SK-N-MC (cell line): Measurements from ENCODE around the gene SMIM11.
"Not testable (repeated sequence)": the region's sequence is repeated elsewhere in the genome, so short reads cannot be mapped to it uniquely, and the experiment has no call there.

ENCODE experiments used
- DNase-seq: peaks from one replicate; pipeline ENCODE4 v3.0.0-alpha.2; 2011; ENCODE audit warnings: low read depth, low spot score
- H3K27ac ChIP-seq: fragments of 200-600 bp; sonication (generic); 2 replicates; pipeline ENCODE4 v1.5.1; 2016; ENCODE audit warnings: mixed run types
- H3K36me3 ChIP-seq: fragments of 200-600 bp; sonication (generic); 2 replicates; pipeline ENCODE4 v1.6.1; 2017; ENCODE audit warnings: antibody characterized with exemption, low read length, mixed read lengths; ENCODE audit not compliant: insufficient read depth
- H3K4me3 ChIP-seq: fragments of 200-600 bp; sonication (generic); 2 replicates; pipeline ENCODE4 v1.5.1; 2016
- H3K9ac ChIP-seq: fragments of 200-600 bp; sonication (generic); 2 replicates; pipeline ENCODE4 v1.8.0; 2017; ENCODE audit warnings: mixed run types, mixed read lengths; ENCODE audit not compliant: insufficient read length
- H3K9me3 ChIP-seq: fragments of 200-600 bp; sonication (generic); 2 replicates; pipeline ENCODE4 v1.6.1; 2017; ENCODE audit warnings: low read depth, mild to moderate bottlenecking, antibody characterized with exemption, low read length, moderate library complexity, mixed read lengths
- EZH2 ChIP-seq: fragments of 200-600 bp; sonication (generic); IDR thresholded peaks from one replicate; pipeline ENCODE4 v1.6.1; 2017; ENCODE audit warnings: antibody characterized with exemption
- FOXP2 ChIP-seq: optimal IDR thresholded peaks from 2 replicates; pipeline ENCODE3; 2011; ENCODE audit warnings: mild to moderate bottlenecking, moderate library complexity; ENCODE audit not compliant: insufficient read depth; ENCODE audit errors: extremely low read length, control extremely low read depth
- POLR2AphosphoS5 ChIP-seq: IDR thresholded peaks from 2 replicates; pipeline ENCODE4 v1.6.1; 2012; ENCODE audit warnings: mild to moderate bottlenecking, low read depth, low read length, borderline replicate concordance

SMIM11 gene

DNA sequence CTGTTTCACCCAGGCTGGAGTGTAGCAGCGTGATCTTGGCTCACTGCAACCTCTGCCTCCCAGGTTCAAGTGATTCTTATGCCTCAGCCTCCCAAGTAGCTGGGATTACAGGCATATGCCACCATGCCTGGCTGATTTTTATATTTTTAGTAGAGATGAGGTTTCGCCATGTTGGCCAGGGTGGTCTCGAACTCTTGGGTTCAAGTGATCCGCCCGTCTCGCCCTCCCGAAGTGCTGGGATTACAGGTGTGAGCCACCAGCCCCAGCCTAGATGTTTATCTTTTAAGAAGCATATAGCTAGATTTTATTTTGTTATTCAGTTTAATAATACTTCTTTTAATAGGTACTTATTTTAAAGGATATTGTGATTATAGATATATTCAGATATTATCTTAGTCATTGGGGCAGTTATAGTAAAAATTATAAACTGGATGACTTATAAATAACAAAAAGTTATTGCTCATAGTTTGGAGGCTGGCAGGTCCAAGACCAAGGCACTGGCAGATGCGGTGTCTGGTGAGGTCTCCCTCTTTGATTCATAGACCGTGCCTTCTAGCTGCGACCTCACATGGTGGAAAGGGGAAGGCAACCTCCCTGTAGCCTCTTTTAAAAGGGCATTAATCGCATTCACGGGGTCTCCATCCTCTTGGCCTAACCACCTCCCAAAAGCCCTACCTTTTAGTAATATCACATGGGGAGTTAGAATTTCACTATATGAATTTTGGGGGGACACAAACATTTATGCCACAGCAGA, 14.6 kb upstream of the SMIM11 start:
- TF ChIP-seq FOXP2 (no peak), POLR2AphosphoS5 (no peak), EZH2 (no peak)
- no peak for DNase-seq

DNA sequence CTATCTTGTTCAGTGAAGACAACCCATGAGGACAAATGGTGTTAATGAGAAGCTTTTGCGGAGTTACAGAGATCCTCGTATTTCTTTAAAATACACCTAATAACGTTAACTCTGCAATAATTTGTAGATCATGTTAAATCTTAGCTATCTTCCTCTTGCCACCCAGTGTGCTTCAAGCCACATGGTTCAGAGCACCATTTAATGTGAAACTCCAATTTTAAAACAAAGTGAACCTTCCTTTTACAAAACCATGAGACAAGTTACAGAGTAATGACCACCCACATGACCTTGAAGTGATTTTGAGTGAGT, 13.2 kb upstream of the SMIM11 start:
- Histone ChIP-seq H3K27ac (no peak overlapping the region), H3K9ac (no peak overlapping the region), H3K9me3 (no peaks in the 10 kb centered on the region), H3K36me3 (no peaks in the 10 kb centered on the region), H3K4me3 (peak overlapping the region; percentile 70; the same call in 1 of the 2 replicates)
- DNase-seq: no peak
- no peak for TF ChIP-seq FOXP2

More for the DNA sequence above, 14.6 kb upstream of the SMIM11 start:
- H3K9me3 ChIP-seq: no peaks in the 10 kb centered on the region
- H3K9ac ChIP-seq: no peak overlapping the region
- H3K36me3 ChIP-seq: no peaks in the 10 kb centered on the region
- H3K4me3 ChIP-seq: no peak overlapping the region
- no peak overlapping the region for H3K27ac ChIP-seq

DNA sequence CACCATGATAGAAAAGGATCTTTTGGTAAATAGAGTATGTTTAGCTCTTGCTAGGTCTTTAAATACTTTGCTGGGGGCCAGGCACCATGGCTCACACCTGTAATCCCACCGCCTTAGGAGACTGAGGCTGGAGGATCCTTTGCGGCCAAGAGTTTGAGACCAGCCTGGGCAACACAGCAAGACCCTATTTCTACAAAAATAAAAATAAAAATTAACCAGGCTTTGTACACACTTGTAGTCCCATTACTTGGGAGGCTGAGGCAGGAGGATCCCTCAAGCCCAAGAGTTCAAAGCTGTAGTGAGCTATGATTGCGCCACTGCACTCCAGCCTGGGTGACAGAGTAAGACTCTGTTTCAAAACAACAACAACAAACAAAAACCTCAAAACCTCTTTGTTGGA, 12.6 kb upstream of the SMIM11 start:
- Histone ChIP-seq H3K27ac (no peak overlapping the region), H3K9me3 (no peaks in the 10 kb centered on the region), H3K9ac (no peak overlapping the region), H3K36me3 (no peaks in the 10 kb centered on the region), H3K4me3 (no peak overlapping the region)
- TF ChIP-seq EZH2 (no peak), POLR2AphosphoS5 (no peak), FOXP2 (no peak)
- no peak for DNase-seq

DNA sequence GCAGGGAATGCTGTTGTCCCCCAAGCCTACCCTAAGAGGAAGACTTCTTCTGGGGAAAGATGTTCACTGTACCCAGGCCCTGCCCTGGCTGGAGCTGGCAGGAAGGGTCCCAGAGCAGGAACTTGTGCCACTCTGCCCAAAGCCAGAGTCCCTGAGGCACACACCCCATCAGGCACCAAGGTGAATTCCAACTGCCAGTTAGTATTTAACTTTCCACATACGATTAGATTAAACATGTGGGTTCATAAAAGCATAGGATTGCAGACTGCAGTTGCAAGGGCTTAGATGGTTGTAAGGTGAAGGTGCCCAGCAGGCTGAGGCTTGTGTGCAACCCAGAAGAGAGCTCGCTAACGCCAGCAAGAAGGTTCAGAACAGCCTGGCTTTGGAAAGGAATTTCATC, 11.6 kb upstream of the SMIM11 start, which contains the start of gene KCNE2:
TSS of gene KCNE2 (plus strand) at position 274 of the 400 bp plus-strand sequence. CDS start 6,473 bp downstream, outside the sequence.
- Histone ChIP-seq H3K4me3 (no peak within 1 kb of the TSS), H3K27ac (no peak within 1 kb of the TSS), H3K9me3 (no peaks in the 10 kb centered on the region), H3K36me3 (no peaks in the 10 kb centered on the region), H3K9ac (no peak within 1 kb of the TSS)
- DNase-seq: no peak
- TF ChIP-seq EZH2 (no peak), FOXP2 (no peak), POLR2AphosphoS5 (no peak)

DNA sequence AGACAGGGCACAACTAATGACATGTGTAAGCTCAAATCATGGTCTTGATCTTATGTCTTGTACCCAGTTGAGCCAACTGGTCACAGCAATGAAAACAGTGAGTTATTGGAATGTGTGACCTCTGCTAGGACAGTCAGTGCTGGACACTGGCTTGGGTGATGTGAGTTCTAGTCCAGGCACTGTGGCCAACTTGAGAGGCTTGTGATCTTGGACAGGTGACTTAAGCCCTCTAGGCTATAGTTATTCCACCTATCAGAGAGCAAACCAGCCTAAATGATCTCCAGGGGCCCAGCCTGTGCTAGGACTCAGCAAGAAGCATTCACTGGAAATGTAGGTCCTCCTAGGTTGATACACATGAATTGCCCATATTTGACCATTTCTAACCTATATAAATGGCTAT, 10.4 kb upstream of the SMIM11 start:
- no peak for TF ChIP-seq EZH2
- TF ChIP-seq FOXP2: no peak
- TF ChIP-seq POLR2AphosphoS5: no peak
- Histone ChIP-seq H3K9me3 (no peaks in the 10 kb centered on the region), H3K9ac (no peak overlapping the region), H3K27ac (no peak overlapping the region), H3K4me3 (no peak overlapping the region), H3K36me3 (no peaks in the 10 kb centered on the region)
- DNase-seq: no peak

DNA sequence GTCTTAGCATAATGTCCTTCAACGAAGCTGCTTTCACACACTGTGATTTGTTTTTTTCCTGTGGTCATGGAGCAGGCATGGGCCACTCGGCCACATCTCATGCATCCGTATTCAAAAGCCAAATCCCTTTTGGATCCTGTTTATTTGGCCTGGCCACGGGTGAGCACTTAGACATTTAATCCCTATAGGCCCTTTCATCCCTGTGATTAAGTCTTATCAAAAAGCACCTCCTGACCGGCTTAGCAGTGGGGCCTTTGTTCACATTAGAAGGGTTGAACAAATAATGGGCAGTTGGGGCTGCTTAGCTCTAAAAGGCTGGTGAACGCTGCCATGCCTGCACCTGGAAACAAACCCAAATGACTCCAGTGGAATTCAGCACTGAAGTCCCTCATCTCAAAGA, 9.5 kb upstream of the SMIM11 start:
- no peak for TF ChIP-seq FOXP2
- TF ChIP-seq EZH2: no peak
- no peak for TF ChIP-seq POLR2AphosphoS5
- Histone ChIP-seq H3K36me3 (no peaks in the 10 kb centered on the region), H3K9me3 (no peaks in the 10 kb centered on the region), H3K9ac (no peak overlapping the region), H3K27ac (no peak overlapping the region), H3K4me3 (no peak overlapping the region)
- no peak for DNase-seq

DNA sequence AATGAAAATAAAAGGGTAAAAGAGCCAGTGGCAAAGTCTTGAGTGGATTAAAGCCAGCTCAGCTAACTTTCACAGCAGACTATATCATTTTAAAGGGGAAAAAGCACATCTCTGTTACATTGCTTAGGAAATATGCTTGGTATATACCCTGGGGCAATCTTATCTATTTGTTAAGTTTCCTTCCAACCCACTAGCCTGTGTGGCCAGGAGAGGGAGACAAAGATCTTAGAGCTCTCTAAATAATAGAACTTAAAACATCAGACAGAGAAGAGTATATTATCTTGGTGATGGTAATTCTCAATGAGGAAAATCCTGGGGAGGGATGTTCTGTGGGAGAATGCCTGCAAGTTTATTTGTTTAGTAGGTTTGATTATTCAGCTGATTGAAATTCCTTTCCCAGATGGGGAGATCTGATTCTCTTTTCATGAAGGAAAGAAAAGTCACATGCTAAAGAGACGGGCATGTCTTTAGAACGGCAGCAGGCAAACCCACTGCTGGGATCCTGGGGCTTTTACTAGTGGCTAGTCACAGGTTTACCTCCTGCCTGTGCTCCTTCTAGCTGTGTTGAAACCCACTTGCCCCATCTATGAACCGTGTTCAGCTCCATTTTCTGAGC, 7.9 kb upstream of the SMIM11 start:
- no peak overlapping the region for H3K27ac ChIP-seq
- DNase-seq: peak; percentile 93
- TF ChIP-seq POLR2AphosphoS5: no peak
- TF ChIP-seq EZH2: no peak
- TF ChIP-seq FOXP2: no peak
- no peak overlapping the region for H3K4me3 ChIP-seq
- no peak overlapping the region for H3K9ac ChIP-seq
- H3K36me3 ChIP-seq: no peaks in the 10 kb centered on the region
- H3K9me3 ChIP-seq: no peaks in the 10 kb centered on the region

DNA sequence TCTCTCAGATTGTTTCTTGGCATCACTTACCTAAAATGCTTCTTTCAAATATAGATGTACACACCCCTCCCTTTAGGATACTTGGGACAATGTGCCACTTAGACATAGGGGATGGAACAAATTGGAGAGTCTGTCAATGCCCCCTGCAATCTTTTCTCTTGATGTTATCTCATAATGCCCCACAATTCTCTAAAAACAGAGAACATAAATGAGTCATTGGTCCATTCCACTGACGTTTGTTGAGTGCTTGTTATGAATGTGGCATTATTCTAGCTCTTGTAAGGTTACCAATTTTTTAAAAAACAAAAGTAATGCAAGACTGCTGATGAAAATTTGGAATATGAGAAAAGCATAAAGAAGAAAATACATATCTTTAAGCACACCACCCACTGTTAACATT, 5.6 kb upstream of the SMIM11 start:
- no peak overlapping the region for H3K9ac ChIP-seq
- no peak for TF ChIP-seq FOXP2
- TF ChIP-seq EZH2: no peak
- no peak for TF ChIP-seq POLR2AphosphoS5

DNA sequence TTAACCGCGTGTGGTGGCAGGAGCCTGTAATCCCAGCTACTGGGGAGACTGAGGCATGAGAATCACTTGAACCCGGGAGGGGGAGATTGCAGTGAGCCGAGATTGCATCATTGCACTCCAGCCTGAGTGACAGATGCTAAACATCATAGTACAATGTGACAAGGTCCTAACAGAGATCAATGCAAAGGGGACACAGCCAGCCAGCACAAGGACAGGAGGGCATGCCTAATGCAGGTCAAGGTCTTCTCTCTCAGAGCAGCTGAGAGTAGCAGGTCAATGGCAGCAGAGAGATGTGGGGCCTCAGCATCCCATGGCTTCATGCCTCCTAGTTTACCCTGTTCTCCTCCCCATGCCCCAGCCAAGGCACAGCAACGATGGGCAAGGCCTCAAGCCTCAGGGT, 3.0 kb upstream of the SMIM11 start:
- TF ChIP-seq POLR2AphosphoS5 (no peak), EZH2 (no peak), FOXP2 (no peak)
- H3K36me3 ChIP-seq: no peaks in the 10 kb centered on the region
- H3K9me3 ChIP-seq: no peaks in the 10 kb centered on the region
- no peak overlapping the region for H3K4me3 ChIP-seq
- H3K27ac ChIP-seq: no peak overlapping the region
- no peak for DNase-seq
- no peak overlapping the region for H3K9ac ChIP-seq

More for the DNA sequence above, 5.6 kb upstream of the SMIM11 start:
- DNase-seq: no peak
- Histone ChIP-seq H3K4me3 (no peak overlapping the region), H3K9me3 (no peaks in the 10 kb centered on the region), H3K27ac (no peak overlapping the region), H3K36me3 (no peaks in the 10 kb centered on the region)

DNA sequence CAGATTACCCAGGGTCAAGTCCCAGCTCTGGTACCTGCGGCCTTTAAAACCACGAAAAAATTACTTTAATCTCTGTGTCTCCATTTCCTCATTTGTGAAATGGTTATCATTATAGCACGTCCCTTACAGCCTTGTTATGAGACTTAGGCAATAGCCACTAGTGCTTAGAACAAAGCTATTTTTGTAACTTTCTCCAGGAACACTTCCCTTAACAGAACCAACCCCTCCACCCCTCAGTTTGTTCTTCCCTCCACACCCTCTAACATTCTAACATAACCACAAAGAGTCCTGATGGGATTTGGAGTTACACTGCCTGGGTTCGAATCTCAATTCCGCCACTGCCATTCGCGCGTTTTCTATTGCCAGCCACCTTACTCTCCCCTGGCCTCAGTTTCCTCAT, 845 bp upstream of the SMIM11 start:
- H3K9me3 ChIP-seq, H3K27ac ChIP-seq, DNase-seq, H3K36me3 ChIP-seq, H3K4me3 ChIP-seq, H3K9ac ChIP-seq: not testable (repeated sequence)

DNA sequence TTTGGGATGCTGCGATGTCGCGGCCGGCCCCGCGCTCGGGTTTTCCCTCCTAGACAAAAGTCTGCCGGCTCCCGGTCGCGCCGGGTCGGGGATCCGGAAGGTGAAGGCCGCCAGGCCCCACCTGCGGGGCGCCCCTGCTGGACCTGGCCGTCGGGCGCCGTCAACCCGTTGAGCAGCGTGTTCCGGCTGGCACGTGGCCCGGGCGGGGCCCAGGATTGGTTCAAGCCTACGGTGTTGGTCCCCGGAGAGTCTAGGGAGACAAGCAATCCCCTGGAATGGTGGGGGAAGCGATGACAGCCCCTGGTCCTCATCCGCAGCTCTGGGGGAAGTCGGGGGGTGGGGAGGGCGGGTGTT, 289 bp downstream of the SMIM11 start:
- DNase-seq, H3K36me3 ChIP-seq, H3K27ac ChIP-seq, H3K9ac ChIP-seq, H3K9me3 ChIP-seq, H3K4me3 ChIP-seq: not testable (repeated sequence)

DNA sequence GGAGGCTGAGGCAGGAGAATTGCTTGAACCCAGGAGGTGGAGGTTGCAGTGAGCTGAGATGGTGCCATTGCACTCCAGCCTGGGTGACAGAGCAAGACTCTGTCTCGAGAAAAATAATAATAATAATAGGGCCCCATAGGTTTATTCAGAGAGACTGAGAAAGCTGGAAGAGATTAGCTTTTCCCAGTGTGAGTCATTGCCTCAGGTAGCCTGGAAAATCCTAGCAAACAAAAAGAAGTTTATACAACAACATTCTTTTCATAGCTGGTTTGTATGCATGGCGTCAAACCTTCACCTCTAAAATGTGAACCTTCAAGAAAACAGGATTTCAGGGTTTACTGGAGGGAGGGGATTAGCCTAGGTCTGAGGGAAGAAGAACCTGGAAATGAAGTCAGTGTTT, 7.8 kb downstream of the SMIM11 start:
- not testable (repeated sequence) for H3K4me3 ChIP-seq, DNase-seq, H3K9me3 ChIP-seq, H3K9ac ChIP-seq, H3K36me3 ChIP-seq, H3K27ac ChIP-seq
